Spleen (tissue), 7 donors: ENCODE results near the gene LSM2.

ENCODE experiments used
- CTCF ChIP-seq, 11 experiments: fragments of 200-600 bp in 7 of 11; fragments of 450-650 bp in 4 of 11; sonication (generic) in 4 of 11; IDR thresholded peaks in 8 of 11; conservative IDR thresholded peaks in 3 of 11; 1 replicate in 7 of 11; 2 replicates in 4 of 11; pipeline versions ENCODE4 v1.4.0 to v1.8.0; 2016 to 2021; ENCODE audit warnings: antibody characterized with exemption in 11 of 11, inconsistent platforms in 4 of 11, mild to moderate bottlenecking in 1 of 11
- POLR2A ChIP-seq, 3 donors: fragments of 450-650 bp; IDR thresholded peaks; one replicate each; pipeline ENCODE4 v1.5.1; 2017; ENCODE audit warnings: antibody characterized with exemption in 3 of 3, mild to moderate bottlenecking in 1 of 3
- POLR2AphosphoS5 ChIP-seq, 3 donors: sonication (generic); formaldehyde crosslinking; IDR thresholded peaks; one replicate each; pipeline ENCODE4 v1.5.1; 2017; ENCODE audit warnings: antibody characterized with exemption in 3 of 3
- donor health status: DM: no; HTN: no; CAD: no; lungs with moderate emphysema.
- donor health status: DM: no; HTN: no; CAD: no.
- donor health status: DM: no; HTN: no; CAD: no.

- no peak for TF ChIP-seq CTCF (IDR thresholded peaks at IDR 0.05 in 8 of 11, conservative IDR thresholded peaks at IDR 0.05 in 3 of 11)
- TF ChIP-seq POLR2A (IDR thresholded peaks at IDR 0.05): no peak
- TF ChIP-seq POLR2AphosphoS5 (IDR thresholded peaks at IDR 0.05): no peak
Measured at GRCh38 chr6:31850765-31851484, 44.2 kb upstream of the LSM2 start.
